GM19455 (cell line): ENCODE results near the gene RALBP1.
A peak's percentile ranks its signal among the peaks of the same experiment; 100 is the strongest.
"Not testable (repeated sequence)": the region's sequence is repeated elsewhere in the genome, so short reads cannot be mapped to it uniquely, and the experiment has no call there.

Source experiments
- ATAC-seq: cut with Tn5 transposase; IDR thresholded peaks from one replicate; pipeline ENCODE4 v1.9.1; 2021; ENCODE audit not compliant: unreplicated experiment

RALBP1 gene

DNA sequence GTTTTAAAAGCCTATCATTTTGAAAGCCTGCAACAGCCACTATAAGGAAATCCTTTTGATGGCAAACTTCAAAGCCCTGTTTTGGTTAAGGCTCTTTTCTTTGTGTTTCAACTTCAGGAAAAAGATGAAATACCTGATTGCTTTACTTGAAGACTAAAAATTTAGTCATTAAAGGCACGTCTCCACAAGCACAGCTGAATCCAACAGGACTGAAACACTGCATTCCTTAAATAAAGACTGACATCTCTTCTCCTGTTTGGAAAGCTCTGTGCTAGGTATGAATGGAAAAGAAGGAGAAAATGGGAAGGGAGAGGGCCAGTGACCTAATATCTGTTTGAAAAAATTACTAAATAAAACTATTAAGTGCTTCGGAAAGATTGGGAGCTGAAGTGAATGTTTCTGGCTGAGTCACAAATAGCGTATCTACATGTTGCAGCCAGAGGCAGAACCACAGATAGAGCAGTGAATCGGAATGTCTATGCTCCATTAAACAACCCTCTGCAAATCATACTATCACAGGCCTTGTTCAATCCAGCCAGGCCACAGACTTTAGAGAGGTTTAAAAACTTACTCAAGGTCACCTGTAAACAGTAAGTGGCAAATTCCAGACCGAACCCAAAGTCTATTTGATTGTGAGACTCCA, 21.1 kb upstream of the RALBP1 start:
- ATAC-seq, result no peak

DNA sequence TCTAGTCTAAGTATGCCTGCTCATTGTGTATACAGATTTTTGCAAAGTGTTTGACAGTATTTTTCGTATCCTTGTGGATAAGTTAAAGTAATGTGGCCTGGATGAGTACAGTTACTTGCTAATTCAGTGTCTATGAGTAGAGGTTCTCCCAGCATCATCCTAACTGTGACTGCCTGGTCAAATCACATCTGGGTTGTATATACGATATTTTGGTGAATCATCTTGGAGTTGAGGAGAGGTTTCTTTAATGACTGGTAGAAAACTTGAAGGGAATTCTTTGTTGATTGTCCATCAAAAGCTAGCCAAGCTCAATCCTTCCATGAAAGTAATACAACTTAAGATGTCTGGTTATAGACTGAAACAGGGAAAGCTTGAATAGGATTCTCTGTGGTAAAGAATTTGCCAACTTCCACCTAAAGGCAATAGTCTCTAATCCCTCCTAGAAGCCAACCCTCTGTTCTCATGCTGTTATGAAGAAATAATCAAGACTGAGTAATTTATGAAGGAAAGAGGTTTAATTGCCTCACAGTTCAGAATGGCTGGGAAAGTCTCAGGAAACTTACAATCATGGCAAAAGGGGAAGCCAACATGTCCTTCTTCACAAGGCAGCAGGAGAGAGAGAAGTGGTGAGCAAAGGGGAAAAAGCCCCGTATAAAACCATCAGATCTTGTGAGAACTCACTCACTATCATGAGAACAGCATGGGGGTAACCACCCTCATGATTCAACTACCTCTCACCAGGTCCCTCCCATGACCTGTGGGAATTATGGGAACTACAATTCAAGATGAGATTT, 19.4 kb upstream of the RALBP1 start:
- ATAC-seq, result no peak

DNA sequence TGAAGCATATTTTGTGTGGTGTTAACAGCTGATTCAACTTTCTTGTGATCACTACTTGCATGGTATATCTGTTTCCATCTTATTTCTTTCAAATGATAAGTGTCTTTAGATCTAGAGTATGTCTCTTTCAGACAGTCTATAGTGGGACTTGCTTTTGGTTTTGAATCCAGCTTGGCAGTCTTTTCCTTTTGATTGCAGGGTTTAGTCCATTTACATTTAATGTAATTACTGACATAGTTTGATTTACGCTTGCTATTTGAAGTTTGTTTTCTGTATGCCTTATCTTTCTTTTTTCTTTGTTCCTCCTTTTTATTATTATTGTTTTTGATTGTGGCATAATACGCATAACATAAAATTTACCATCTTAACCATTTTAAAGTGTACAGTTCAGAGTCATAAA, 9.2 kb upstream of the RALBP1 start:
- ATAC-seq, result no peak

DNA sequence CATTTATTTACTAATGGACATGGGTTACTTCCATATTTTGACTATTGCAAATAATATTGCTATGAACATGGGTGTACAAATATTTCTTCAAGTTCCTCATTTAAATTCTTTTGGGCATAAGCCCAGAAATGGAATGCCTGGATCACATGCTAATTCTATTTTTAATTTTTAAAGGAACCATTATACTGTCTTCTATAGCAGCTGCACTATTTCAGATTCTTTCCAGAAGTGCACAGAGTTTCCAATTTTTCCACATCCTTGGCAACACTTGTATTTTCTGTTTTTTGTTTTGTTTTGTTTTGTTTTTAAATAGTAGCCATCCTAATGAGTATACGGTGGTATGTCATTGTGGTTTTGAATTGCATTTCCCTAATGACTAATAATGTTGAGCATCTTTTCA, 8.5 kb upstream of the RALBP1 start:
- ATAC-seq, result no peak

DNA sequence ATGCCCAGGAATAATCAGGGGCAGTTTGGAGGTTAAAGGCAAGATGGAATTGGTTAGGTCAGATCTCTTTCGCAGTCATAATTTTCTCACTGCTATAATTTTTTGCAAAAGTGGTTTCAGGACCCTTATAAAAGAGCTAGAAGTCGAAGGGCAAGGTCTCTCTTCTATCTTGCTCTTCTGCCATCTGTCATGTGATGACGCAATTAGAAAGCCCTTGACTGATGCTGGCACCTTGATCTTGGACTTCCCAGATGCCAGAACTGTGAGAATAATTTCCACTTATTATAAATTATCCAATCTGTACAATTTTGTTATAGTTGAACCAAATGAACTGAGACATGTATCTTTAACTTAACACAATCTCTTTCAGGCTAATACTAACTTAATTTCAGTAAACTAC, 6.3 kb upstream of the RALBP1 start:
- no peak for ATAC-seq

DNA sequence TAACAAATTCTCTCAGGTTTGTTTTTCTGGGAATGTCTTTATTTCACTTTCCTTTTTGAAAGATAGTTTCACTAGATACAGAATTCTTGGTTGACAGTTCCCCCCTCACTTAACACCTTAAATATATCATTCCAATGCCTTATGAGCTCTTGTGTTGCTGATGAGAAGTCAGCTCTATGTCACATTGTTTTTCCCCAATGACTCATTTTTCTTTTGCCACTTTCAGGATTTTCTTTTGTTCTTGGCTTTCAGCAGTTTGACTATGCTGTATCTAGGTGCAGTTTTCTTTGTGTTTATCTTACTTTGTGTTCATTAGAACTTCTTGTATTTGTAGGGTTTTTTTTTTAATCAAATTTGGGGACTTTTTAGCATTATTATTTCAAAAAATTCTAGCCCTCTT, 5.6 kb upstream of the RALBP1 start:
- ATAC-seq, result no peak

DNA sequence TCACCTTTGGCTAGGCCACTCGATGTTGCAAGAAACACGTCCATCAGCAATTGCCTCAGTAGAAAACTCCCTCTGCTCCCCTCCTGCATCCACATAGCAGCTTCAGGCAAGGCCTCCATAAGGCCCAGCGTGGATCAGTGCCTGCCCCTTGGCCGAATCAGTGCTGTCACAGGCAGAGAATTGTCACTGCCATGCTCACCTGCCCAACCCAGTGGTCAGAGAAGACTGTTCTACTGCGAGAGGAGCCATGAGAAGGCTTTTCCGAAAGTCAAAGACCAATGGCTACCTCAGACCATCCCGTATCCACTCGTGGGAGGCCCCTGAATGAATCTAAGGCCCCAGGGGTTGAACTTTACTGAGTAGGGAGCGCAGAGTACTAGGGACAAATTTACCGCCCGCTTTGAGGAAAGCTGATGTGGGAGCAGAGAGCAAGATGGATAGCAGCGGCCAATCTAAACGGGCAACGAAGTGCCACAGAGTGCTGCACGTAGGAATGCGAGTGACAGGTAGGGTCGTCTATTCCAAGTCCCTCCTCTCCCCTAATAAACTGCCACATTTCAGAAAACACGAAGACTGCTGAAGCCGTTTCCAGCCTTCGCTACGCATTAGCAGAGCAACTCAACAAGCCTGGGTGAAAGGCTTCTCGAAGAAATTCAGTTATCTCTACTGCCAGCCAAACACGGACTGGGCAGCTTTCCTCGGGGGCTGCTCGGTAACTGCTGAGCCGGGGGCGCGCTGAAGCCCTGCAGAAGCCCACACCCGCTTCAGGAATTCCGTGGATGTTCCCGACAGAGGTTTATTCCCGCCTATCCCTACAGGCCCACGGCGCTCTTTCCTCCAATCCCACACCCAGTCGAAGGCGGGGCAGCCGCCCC, 968 bp upstream of the RALBP1 start:
- ATAC-seq, result no peak

DNA sequence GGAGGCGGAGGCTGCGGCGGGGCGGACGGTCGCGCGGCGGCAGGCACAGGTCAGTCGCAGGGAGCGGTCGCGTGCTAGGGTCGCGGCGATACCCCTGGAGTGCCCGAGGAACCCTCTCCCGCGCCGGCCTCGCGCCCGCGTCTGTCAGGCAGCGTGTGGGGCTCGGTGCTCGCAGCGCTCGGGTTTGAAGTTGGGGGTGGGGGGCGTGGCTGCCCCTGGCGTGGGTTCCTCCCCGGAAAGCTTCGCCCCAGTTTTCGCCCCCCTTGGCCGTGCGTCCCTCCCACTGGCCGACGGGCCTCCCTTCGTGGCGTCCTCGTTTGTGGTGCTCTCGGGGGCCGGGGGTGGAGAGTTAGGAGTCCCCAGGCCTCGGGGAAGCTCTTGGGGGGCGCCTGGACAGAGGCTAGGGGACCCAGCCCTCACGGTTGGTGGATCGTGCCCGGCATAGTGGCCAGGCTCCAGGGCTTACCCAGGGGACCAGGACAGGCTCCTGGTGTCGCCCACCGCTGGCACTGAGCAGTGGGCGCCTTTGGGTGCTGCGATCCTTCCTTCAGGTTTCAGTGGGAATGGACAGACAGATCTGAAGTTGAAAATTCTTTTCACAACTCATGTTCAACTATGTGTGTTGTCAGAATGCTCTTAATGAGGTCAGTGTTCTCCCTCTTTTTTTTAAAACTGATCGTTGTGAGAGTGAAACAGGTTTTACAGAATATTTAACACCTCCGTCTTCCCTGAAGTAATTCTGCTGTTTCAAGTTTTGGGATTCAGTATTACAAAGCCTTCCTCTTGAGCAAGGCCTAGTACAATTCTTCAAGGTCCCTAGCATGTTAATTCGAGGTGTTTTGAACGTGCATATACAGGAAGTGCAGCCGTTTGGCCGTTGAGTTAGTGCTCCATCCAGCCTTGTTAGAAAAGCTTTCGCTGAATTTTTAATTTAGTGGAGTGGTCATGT, 604 bp downstream of the RALBP1 start:
- ATAC-seq, result peak; percentile 31

DNA sequence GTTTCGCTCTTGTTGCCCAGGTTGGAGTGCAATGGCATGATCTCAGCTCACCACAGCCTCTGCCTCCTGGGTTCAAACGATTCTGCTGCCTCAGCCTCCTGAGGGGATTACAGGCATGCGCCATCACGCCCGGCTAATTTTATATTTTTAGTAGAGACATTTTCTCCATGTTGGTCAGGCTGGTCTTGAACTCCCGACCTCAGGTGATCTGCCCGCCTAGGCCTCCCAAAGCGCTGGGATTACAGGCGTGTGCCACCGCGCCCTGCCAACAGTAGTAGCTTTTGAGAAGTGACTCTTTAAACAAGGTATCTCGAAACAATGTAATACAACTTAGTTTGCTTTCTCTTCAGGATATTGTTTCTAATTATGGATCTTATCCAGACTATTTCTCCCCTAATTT, 1.6 kb downstream of the RALBP1 start:
- not testable (repeated sequence) for ATAC-seq

DNA sequence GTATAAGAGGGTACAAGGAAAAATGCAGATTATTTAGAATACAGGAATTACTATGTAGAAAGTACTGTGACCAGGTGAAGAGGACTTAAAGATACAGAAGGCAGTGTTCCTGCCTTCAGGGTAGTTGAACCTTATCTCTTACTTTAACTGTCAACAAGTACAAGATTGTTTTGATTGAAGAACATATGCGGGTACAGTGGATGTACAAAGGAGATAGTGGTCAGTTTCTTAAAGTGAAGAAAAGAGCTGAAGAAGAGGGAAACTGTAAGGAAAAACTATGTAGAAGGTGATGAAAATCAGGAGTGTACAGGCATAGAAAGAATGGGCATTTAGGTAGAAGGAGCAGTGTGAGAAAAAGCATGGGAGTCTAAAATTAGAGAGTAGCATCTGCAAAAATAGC, 2.2 kb downstream of the RALBP1 start:
- no peak for ATAC-seq

DNA sequence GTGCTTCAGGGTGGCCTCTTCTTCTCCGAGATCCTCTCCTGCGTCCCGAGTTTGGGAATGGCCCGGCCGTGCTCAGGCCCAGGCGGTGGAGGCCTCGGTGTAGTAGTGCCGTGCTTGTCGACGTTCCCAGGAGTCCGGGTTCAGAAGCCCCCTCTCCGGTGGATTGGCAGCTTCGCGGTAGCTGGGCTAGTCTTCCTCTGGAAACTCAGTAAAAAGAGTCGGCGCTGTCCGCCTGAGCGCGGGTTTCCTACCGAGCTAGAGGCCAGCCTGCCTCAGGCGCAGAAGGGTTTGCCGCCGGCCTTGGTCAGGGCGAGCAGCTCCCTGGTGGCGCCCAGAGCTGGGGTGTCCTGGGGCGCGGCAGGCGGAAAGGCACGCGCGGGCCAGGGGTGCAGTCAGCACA, 3.2 kb downstream of the RALBP1 start:
- no peak for ATAC-seq

DNA sequence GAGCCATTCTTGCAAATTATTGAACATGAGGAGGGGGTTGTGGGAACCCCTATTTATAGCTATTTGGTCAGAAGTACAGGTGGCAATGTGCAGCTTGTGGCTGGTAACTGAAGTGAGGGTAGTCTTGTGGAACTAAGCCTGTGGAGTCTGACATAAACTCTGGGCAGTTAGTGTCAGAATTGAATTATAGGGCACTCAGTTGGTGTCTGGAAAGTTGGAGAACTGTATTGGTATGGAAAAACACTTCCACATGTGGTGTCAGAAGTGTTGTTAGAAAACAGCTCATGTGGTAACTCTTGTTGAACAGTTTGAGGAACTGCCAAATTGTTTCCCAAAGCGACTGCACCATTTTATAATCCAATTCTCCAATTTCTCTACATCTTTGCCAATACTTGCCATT, 7.5 kb downstream of the RALBP1 start:
- ATAC-seq, result no peak

DNA sequence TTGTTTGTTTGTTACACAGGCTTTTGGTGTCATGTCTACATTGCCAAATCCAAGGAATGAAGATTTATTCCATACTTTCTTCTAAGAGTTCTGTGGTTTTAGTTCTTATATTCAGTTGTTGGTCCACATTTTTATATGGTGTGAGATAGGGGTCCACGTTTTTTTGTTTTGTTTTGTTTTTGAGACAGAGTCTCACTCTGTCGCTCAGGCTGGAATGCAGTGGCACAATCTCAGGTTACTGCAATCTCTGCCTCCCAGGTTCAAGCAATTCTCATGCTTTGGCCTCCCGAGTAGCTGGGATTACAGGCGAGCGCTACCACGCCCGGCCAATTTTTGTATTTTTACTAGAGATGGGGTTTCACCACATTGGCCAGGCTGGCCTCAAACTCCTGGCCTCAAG, 8.2 kb downstream of the RALBP1 start:
- no peak for ATAC-seq

DNA sequence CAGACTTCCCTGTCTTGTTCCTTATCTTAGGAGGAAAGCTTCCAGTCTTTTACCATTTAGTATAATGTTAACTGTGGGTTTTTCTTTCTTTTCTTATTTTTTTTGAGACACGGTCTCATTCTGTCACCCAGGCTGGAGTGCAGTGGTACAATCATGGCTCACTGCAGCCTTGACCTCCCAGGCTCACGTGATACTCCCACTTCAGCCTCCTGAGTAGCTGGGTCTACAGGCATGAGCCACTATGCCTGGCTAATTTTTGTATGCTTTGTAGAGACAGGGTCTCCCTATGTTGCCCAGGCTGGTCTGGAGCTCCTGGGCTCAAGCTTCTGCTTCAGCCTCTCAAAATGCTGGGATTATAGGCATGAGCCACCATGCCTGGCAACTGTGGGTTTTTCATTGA, 9.5 kb downstream of the RALBP1 start:
- not testable (repeated sequence) for ATAC-seq

DNA sequence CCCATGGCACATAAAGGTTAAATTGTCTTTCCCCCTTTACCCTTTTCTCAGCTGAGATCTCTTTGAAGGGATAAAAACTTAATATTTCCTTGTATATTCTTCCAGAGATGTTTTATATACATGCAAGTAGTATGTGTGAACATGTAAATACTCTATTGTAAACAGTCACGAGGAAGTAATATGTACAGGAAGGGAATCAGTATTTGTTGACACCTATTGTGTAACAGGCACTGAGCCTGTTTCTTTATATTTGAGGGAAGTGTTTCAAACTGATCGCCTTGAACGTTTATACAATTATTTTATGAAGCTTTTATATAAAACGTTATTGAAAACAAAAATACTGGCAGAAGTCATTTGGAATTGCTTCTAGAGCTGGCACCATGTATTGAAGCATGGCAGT, 13.2 kb downstream of the RALBP1 start:
- ATAC-seq, result no peak

DNA sequence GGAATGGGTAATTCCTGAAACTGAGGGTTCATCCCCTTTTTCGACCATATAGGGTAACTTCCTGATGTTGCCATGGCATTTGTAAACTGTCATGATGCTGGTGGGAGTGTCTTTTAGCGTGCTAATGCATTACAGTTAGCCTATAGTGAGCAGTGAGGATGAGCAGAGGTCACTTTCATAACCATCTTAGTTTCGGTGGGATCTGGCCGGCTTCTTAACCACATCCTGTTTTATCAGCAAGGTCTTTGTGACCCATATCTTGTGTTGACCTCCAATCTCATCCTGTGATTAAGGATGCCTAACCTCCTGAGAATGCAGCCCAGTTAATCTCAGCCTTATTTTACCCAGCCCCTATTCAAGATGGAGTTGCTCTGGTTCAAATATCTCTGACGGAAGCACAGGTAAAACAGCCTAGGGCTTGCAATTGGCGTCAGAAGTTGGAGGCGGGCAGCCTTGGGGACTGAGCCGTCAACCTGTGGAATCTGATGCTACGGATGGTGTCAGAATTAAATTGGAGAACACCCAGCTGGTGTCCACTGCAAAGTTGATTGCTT, 19.5 kb downstream of the RALBP1 start:
- ATAC-seq, result peak; percentile 55

DNA sequence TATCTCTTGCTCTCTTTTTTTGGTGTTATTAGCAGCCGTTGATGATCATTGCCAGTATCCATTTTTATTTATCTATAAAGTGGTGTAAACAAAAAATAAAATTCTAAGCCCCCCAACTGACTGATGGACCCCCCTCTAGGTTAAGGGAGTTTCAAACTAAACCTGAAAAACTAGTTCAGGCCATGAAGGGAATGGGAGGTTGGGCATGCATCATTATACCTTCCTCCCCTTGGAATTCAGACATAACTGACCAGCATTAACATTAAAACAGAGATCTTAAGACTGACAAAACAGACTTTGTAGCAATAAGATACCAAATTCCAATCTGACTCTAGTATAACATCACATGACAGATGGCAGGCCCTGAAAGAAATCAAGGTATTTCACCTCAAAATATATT, 20.2 kb downstream of the RALBP1 start:
- ATAC-seq, result no peak

DNA sequence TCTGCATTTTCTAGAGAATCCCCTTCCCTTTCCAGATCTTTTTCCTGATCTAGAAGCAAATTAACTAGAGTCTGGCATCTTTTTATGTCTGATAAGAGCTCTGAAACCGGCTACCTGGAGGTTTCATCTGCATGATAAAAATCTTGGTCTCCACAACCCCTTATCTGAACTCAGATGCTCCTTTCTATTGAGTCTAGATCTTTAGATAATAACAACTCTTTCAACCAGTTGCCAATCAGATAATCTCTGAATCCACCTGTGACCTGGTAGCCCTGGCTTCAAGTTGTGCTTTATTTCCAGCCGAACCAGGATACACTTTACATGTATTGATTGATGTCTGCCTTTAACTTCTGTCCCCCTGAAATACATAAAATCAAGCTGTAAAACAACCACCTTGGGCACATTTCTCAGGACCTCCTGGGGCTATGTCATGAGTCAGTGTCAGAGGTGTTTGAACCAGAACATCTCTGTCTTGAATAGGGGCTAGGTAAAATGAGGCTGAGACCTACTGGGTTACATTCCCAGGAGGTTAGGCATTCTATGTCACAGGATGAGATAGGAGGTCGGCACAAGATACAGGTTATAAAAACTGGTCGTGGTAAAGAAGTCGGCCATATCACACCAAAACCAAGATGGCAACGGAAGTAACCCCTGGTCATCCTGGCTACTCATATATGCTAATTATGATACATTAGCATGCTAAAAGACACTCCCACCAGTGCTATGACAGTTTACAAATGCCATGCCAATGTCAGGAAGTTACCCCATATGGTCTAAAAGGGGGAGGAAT, 20.8 kb downstream of the RALBP1 start:
- ATAC-seq, result no peak

DNA sequence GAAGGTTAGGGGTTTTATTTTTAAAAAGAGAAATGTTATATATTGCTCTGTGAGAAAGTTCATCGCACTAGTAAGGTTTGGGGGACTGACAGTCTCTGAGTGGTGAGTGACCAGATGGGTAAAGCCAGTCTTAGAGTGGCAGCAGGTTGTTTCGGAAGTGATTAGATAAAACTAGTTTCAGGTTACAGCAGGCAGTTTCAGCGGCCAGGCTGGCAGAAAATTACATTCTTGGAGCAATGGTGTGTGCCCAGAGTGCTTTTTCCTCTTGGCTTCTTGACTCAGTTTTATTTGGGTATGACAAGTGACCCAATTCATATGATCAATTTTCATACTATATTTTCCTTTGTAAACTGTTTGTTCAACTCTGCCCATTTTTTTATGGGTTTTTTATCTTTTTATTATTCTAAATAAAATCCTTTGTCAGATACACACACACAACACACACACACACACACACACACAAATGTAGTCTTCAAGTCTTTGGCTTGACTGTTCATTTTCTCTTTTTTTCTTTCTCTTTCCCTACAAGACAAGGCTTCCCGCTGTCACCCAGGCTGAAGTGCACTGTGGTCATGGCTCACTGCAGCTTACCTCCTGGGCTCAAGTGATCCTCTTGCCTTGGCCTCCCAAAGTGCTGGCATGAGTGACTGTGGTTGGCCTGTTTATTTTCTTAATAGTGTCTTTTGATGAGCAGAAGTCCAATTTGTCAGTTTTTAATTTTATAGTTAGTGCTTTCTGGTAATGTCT, 30.9 kb downstream of the RALBP1 start:
- ATAC-seq, result no peak
